GM12878 (cell line): ENCODE results near the gene RAP1GAP2. TPM values are rescaled to one million over a fixed set of nuclear protein-coding genes. Genes with fewer than 3 reads are reported as not detected.
"Not testable (repeated sequence)": the region's sequence is repeated elsewhere in the genome, so short reads cannot be mapped to it uniquely, and the experiment has no call there.

Source experiments
- ATAC-seq: fragments of 200-7000 bp; cut with Tn5 transposase; 3 replicates; pipeline ENCODE4 v1.9.1; 2020; ENCODE audit warnings: mild to moderate bottlenecking, moderate library complexity
- BruUV-seq: library from RNA; stranded (reverse); fragments of 400-500 nt; replicated peaks from 2 replicates; lab custom pipeline; 2021; lab: Mats Ljungman, UMichigan
- CTCF ChIA-PET: fragments of 300-600 bp; sonication (Branson Sonifier 250); formaldehyde crosslinking; extraction: SDS; loops from one replicate; lab custom pipeline; 2021; ENCODE audit warnings: inconsistent platforms; lab: Yijun Ruan, JAX
- POLR2A ChIA-PET: fragments of 350-600 bp; formaldehyde crosslinking; extraction: SDS; loops from one replicate; lab custom pipeline; 2021; ENCODE audit warnings: inconsistent platforms; lab: Charles Lee
- RAD21 ChIA-PET: fragments of 300-600 bp; sonication (Branson Sonifier 250); formaldehyde crosslinking; loops from one replicate; lab custom pipeline; 2023; ENCODE audit warnings: antibody characterized with exemption; ENCODE audit not compliant: unreplicated experiment; lab: Charles Lee
- SMC1A ChIA-PET: fragments of 300-600 bp; sonication (Branson Sonifier 250); formaldehyde crosslinking; loops from one replicate; lab custom pipeline; 2023; ENCODE audit not compliant: unreplicated experiment, uncharacterized antibody; lab: Charles Lee
- DNase-seq: peaks from one replicate; pipeline ENCODE4 v3.0.0-alpha.2; 2011; ENCODE audit warnings: low read depth, low spot score
- FAIRE-seq: peaks from 3 replicates; lab custom pipeline; 2011; peaks lifted over from hg19 to GRCh38; lab: Jason Lieb, UNC
- H2AFZ ChIP-seq: 2 replicates; pipeline ENCODE4 v1.6.0; 2011; ENCODE audit warnings: low read depth, low read length, control low read depth; ENCODE audit not compliant: control insufficient read depth
- H3K27ac ChIP-seq: 2 replicates; pipeline ENCODE4 v1.5.1; 2011; ENCODE audit warnings: control low read depth; ENCODE audit not compliant: control insufficient read depth, insufficient read depth
- H3K27me3 ChIP-seq, 2 experiments: replicated peaks in 1 of 2; 2 replicates each; pipeline versions ENCODE4 v1.6.0 to v1.6.1; 2011; ENCODE audit warnings: low read length in 1 of 2; ENCODE audit not compliant: control insufficient read depth in 2 of 2, insufficient read depth in 2 of 2
- H3K36me3 ChIP-seq, 2 experiments: 2 replicates each; pipeline ENCODE4 v1.5.1; 2011; ENCODE audit warnings: low read length in 1 of 2; ENCODE audit not compliant: control insufficient read depth in 2 of 2, insufficient read depth in 2 of 2
- H3K4me1 ChIP-seq: 2 replicates; pipeline ENCODE4 v1.6.1; 2011; ENCODE audit warnings: mild to moderate bottlenecking, low read length, moderate library complexity, mixed read lengths; ENCODE audit not compliant: control insufficient read depth, insufficient read depth
- H3K4me2 ChIP-seq: 2 replicates; pipeline ENCODE4 v1.6.0; 2011; ENCODE audit warnings: control low read depth; ENCODE audit not compliant: control insufficient read depth, insufficient read depth
- H3K4me3 ChIP-seq: fragments of 200-600 bp; sonication (generic); 2 replicates; pipeline ENCODE4 v1.5.1; 2016
- H3K79me2 ChIP-seq: 2 replicates; pipeline ENCODE4 v1.6.0; 2011; ENCODE audit warnings: low read length; ENCODE audit not compliant: control insufficient read depth, insufficient read depth
- H3K9ac ChIP-seq: 2 replicates; pipeline ENCODE4 v1.8.0; 2011; ENCODE audit warnings: low read length, control low read depth, mixed read lengths; ENCODE audit not compliant: control insufficient read depth, insufficient read depth
- H3K9me3 ChIP-seq: replicated peaks from 3 replicates; pipeline ENCODE4 v1.5.1; 2011; ENCODE audit warnings: mild to moderate bottlenecking, low read length; ENCODE audit not compliant: control insufficient read depth, insufficient read depth
- H4K20me1 ChIP-seq: 2 replicates; pipeline ENCODE4 v1.6.0; 2011; ENCODE audit not compliant: control insufficient read depth, insufficient read depth
- WGBS: methylation state at CpG from one replicate; pipeline ENCODE4 v1.1.6; 2016; ENCODE audit warnings: low lambda C conversion rate; ENCODE audit not compliant: insufficient replicate concordance, insufficient coverage; ENCODE audit errors: missing lambda C conversion rate; 5-methylcytosine and 5-hydroxymethylcytosine counted together
- in situ Hi-C: fragments of 300-500 bp; cut with MboI; formaldehyde crosslinking; loops from 9 replicates; pipeline ENCODE4 v1.14.3; 2018; ENCODE audit warnings: mixed read lengths
- intact Hi-C: fragments of 100-400 bp; cut with micrococcal nuclease; formaldehyde crosslinking; loops from one replicate; pipeline ENCODE4 v1.14.2; 2022; ENCODE audit not compliant: unreplicated experiment
- polyA plus RNA-seq, 11 experiments: library from polyadenylated mRNA; depleted of rRNA in 4 of 11; unstranded in 6 of 11; stranded (reverse) in 5 of 11; fragments of >200 nt; fragmentation: Nextera tagmentation in 4 of 11; fragmentation: Illumina TruSeq in 1 of 11; extraction: Ambion mirVana in 4 of 11; extraction: Trizol in 1 of 11; gene quantifications; 1 replicate in 1 of 11; 2 replicates in 10 of 11; pipeline versions ENCODE4 v1.2.1 to v1.2.3, GENCODE V29; 2011 to 2016; ENCODE audit warnings: inconsistent platforms in 2 of 11, missing spikeins in 2 of 11, low read depth in 1 of 11
- total RNA-seq, 4 experiments: library from RNA; depleted of rRNA in 3 of 4; stranded (reverse); fragments of >200 nt in 3 of 4; fragmentation: Illumina TruSeq in 1 of 4; extraction: Trizol in 1 of 4; gene quantifications; 2 replicates each; pipeline versions ENCODE4 v1.2.1 to v1.2.3, GENCODE V29; 2013 to 2021

Gene RAP1GAP2
- total and polyA plus RNA-seq, 10 of the 15 experiments (the other 5 are each of a cell fraction or from before 2014, with no cell fraction given) = 0.03 to 0.95 (median 0.49) TPM; not detected in 2

DNA sequence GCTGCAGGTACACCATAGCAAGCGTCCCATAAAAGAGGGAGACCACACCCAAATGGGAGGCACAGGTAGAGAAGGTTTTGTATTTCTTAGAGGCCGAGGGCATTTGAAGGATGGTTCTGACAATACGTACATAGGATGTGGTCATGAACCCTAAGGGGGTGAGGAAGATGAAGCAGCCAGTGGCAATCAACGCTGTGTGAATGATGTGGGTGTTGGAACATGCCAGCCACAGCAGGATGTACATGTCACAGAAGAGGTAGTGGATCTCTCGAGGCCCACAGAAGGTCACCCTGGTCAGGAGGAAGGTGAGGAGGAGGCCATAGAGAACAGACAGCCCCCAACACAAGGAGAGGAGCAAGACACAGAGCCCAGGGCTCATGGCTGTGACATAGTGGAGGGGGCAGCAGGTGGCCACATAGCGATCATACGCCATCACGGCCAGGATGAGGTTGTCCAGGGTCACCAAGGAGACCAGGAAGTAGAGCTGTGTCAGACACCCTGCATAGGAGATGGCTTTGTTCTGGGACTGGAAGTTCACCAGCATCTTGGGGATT lies 266.7 kb downstream of the RAP1GAP2 start:
- H3K4me2 ChIP-seq, BruUV-seq, CTCF ChIA-PET, in situ Hi-C loops, H3K27ac ChIP-seq, intact Hi-C loops, H3K9me3 ChIP-seq, H3K27me3 ChIP-seq, ATAC-seq, POLR2A ChIA-PET, H3K9ac ChIP-seq, RAD21 ChIA-PET, H2AFZ ChIP-seq, DNase-seq, H3K79me2 ChIP-seq, H3K36me3 ChIP-seq, H3K4me1 ChIP-seq, FAIRE-seq, H4K20me1 ChIP-seq, SMC1A ChIA-PET, H3K4me3 ChIP-seq: not testable (repeated sequence)
- 14% methylated on average over 5 of the region's 8 CpGs for WGBS

DNA sequence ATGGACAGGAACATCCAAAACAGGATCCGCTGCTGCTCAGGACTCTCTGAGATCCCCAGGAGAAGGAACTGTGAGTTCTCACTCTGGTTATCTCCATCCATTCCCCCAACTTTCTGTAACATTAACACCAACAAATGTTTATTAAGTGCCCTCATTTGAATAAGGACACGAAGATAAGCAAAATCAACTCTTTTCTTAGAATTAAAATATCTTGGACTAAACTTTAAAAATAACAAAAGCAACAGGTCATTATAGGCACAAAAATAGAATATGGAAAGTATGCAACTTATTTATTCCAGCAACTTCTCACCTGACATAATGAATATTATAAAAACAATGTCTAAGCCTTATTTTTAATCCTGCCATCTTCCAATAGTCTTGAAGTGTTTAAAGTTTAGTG lies 267.3 kb downstream of the RAP1GAP2 start, which contains the start of gene OR1D5:
Gene OR1D5, minus strand, starts transcription at position 101 of the 400 bp plus-strand sequence. Its CDS starts 0 bp downstream, at position 101.
- H3K4me1 ChIP-seq, ATAC-seq, FAIRE-seq, H4K20me1 ChIP-seq, POLR2A ChIA-PET, BruUV-seq, H2AFZ ChIP-seq, H3K27ac ChIP-seq, in situ Hi-C loops, H3K9ac ChIP-seq, CTCF ChIA-PET, intact Hi-C loops, H3K79me2 ChIP-seq, H3K4me2 ChIP-seq, H3K27me3 ChIP-seq, H3K9me3 ChIP-seq, RAD21 ChIA-PET, H3K36me3 ChIP-seq, SMC1A ChIA-PET, H3K4me3 ChIP-seq, DNase-seq: not testable (repeated sequence)
- WGBS = no CpG with 5 or more reads among the region's 2 CpGs

DNA sequence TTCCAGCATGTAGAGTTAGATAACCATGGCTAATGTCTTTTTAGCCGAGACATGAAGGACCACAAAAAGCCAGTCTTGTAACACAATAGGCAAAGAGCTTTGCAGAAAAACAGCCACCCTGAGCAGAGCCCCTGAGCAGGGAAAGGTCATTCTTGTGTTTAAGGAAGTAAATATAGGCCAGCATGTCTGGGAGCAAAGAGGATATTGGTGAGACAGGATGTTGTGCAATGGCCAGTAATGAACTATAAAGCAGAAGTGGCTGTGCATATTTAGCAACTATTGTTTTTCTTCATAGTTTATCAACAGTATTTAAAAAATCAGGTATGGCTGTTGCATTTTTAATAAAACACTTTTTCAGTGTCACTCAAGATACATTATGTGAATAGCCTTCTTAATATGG lies 269.0 kb downstream of the RAP1GAP2 start:
- H3K27ac ChIP-seq, ATAC-seq, H3K79me2 ChIP-seq, CTCF ChIA-PET, H2AFZ ChIP-seq, H3K9ac ChIP-seq, H3K9me3 ChIP-seq, H3K27me3 ChIP-seq, POLR2A ChIA-PET, H3K4me1 ChIP-seq, FAIRE-seq, intact Hi-C loops, in situ Hi-C loops, RAD21 ChIA-PET, DNase-seq, SMC1A ChIA-PET, H4K20me1 ChIP-seq, BruUV-seq, H3K36me3 ChIP-seq, H3K4me2 ChIP-seq, H3K4me3 ChIP-seq: not testable (repeated sequence)
- no CpG with 5 or more reads among the region's 1 CpG for WGBS

GRCh38 chr17:3073850-3074249 lies 277.6 kb downstream of the RAP1GAP2 start:
- BruUV-seq, H3K4me3 ChIP-seq, FAIRE-seq, H3K9me3 ChIP-seq, POLR2A ChIA-PET, CTCF ChIA-PET, H3K27me3 ChIP-seq, H3K36me3 ChIP-seq, DNase-seq, RAD21 ChIA-PET, H3K79me2 ChIP-seq, intact Hi-C loops, H3K4me2 ChIP-seq, H4K20me1 ChIP-seq, SMC1A ChIA-PET, ATAC-seq, H3K27ac ChIP-seq, H3K4me1 ChIP-seq, H2AFZ ChIP-seq, H3K9ac ChIP-seq: not testable (repeated sequence)
- 20% methylated on average over 4 of the region's 4 CpGs for WGBS
- in situ Hi-C loops = loop anchor here (5.0 kb wide), 1 partner anchor 158 kb away; no protein-coding TSS in a partner anchor
